ENCODE results near the gene CHKA. TPM values are rescaled to one million over a fixed set of nuclear protein-coding genes. Genes with fewer than 3 reads are reported as not detected.

Gene CHKA
- total RNA-seq, 1 donor: 23.1 TPM

DNA sequence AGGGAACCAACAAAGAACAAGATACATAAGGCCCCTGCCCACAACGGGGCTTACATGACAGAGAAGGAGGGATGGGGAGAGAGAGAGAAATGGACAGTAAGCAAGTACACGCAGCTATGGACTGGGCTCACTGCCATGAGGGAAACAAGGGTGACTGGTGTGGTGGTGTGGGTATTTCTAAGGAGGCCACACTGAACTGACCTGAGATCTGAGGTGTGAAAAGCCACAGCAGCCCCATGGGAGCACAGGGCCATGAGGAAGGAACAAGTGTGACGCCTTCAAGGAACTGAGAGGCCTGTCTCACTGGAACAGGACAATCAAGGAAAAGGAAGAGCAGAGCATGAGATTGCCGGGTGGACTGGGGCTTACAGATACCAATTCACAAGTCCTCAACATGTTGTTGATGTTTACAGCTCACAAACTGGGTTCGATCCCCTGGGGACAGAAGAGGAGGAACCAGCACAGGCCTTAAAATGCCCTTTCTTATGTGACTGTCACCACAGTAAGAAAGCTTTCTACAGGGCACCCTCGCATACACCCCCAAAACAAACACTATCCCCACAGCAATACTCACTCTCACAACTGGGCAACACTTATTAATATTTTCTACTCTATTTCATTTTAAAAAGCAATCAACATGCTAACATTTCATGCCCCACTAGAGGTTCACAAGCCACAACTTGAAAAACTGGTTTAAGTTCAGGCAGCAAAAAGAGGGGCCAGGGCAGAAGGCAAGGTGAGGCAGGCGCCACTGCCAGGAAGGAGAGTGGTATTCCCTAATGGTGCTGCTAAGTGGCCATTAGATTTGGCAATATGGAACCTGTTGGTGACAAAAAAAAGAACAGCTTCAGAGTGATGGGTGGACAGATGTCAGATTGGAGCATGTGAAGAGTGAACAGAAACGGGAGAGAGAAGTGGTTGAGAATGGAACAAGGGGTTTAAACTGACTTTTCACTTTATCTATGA is 43.3 kb downstream of the CHKA start:
- no peaks in the 10 kb centered on the region for H3K9me3 ChIP-seq (ENCODE audit: low read depth, low read length)
- H3K27me3 ChIP-seq (ENCODE audit: insufficient read depth, low read length): no peaks in the 10 kb centered on the region
- H3K4me1 ChIP-seq (ENCODE audit: insufficient read depth, low read length): no peaks in the 10 kb centered on the region
- no peak overlapping the region for H3K4me3 ChIP-seq (ENCODE audit: low read length)

DNA sequence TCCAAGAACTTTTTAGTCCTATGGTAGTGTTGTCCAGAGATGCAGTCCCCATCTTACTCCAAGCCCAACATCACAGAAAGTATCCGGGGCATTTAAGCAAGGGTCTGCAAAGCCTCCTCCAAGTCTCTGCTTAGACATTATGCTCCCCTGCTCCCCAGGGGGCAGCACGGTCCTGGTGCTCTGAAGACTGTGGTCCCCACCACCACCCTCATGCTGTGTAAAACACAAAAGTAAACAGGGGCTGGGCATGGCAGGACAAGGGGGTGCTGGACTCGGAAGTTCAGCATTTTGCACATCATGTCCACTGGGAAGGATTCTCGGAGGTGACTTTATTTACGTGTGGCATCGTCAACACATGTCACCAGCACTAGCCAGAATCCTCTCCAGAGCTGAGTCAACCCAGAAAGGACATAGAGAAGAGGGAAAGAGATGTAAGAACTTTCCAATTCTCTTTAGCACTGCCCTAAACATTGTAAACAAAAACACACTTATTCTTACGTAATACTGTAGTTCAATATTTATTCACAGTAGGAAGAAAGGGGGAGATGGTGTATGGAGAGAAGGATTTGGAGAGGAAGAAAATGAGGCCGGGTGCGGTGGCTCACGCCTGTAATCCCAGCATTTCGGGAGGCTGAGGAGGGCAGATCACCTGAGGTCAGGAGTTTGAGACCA is 44.7 kb downstream of the CHKA start:
- Histone ChIP-seq H3K27me3 (ENCODE audit: insufficient read depth, low read length) (no peaks in the 10 kb centered on the region), H3K4me3 (ENCODE audit: low read length) (no peak overlapping the region), H3K9me3 (ENCODE audit: low read depth, low read length) (no peaks in the 10 kb centered on the region), H3K4me1 (ENCODE audit: insufficient read depth, low read length) (no peaks in the 10 kb centered on the region)

DNA sequence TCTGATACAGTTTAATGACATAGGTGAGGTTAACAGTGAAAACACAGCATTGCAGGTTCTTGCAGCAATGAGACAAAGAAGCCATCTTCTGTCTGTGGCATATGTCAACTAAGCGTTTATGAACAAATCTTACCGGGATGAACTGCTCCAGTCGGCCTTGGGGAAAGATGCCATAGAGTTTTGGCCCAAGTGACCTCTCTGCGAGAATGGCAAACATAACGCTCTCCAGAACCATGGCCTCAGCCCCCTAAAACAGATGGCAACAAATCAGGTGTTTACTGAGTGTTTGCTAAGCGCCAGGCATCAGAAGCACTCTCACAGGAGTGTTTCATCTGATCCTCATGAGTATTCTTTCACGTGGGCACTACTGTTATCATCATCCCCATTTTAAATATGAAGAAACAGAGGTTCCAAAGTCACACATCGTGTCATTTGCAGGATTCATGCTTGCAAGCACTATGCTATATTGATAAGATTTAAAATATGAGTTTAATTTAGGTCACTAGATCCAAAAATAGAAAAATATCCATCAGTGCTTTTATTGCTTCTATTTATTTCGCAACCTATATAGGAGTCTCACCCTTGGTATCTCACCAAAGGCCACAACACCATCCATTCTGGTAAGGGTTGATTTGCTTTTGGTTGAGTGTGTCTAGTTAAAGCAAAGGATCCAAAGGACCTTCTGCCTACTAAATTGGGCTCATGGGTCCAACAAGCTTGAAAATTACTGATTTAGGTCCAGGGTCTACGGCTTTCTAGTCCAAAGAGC is 46.4 kb downstream of the CHKA start:
- Histone ChIP-seq H3K27me3 (ENCODE audit: insufficient read depth, low read length) (no peaks in the 10 kb centered on the region), H3K4me3 (ENCODE audit: low read length) (no peak overlapping the region), H3K4me1 (ENCODE audit: insufficient read depth, low read length) (no peaks in the 10 kb centered on the region), H3K9me3 (ENCODE audit: low read depth, low read length) (no peaks in the 10 kb centered on the region)

DNA sequence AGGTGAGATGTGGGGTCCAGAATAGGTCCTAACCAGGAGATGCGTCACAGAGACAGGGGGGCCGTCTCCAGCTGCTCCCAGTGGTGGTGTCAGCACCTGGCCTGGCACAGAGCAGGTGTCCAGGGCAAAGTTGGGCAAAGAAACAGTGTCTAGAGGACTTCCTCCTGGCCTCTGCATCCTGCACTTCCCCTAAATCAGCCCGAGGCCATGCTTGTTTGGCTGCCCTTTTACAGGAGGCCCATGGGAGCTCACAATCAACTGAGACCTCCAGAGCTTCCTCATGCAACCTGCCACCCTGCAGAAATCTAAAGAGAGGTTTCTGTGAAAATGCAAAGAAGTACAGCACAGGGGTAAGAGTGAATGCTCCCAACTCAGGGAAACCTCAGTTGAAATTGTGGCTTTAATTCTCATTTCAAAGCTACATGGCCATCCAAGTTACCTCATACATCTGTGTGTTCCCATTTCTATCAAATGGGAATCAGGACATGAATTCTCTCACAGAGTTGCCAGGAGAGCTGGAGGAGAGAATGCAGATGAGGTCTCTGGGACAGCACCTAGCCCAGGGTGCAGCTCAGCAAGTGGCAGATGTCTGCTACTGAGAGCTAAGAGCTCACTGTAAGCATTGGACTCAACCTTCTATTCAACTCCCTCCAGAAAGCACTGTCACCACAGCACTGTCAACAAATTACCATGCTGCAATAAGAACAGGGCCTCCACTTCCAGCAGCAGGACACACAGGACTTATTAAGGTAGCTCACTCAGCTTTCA is 49.7 kb downstream of the CHKA start:
- H3K4me1 ChIP-seq (ENCODE audit: insufficient read depth, low read length): no peaks in the 10 kb centered on the region
- no peak overlapping the region for H3K4me3 ChIP-seq (ENCODE audit: low read length)
- no peaks in the 10 kb centered on the region for H3K27me3 ChIP-seq (ENCODE audit: insufficient read depth, low read length)
- no peaks in the 10 kb centered on the region for H3K9me3 ChIP-seq (ENCODE audit: low read depth, low read length)

DNA sequence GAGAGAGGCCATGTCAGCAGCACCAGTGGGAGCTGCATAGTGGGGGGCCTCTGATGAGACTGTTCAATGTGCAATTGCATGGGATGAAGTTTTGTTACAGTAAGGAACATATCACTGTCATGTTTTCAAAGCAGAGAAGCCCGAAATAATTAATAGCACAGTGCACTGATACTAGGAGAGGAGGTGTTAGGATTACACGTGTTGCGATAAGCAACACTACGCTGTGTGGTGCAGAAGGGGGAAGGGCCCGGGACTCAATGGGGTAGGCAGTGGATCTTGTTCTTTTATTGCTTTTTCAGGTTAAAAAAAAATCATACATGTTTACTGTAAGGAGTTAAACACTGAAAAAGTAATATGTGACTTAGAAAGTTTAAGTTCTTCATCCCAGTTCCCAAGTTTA is 53.2 kb downstream of the CHKA start:
- Histone ChIP-seq H3K9me3 (ENCODE audit: low read depth, low read length) (no peaks in the 10 kb centered on the region), H3K4me1 (ENCODE audit: insufficient read depth, low read length) (peaks cover 6% of the 10 kb centered on the region), H3K4me3 (ENCODE audit: low read length) (no peak overlapping the region), H3K27me3 (ENCODE audit: insufficient read depth, low read length) (no peaks in the 10 kb centered on the region)

DNA sequence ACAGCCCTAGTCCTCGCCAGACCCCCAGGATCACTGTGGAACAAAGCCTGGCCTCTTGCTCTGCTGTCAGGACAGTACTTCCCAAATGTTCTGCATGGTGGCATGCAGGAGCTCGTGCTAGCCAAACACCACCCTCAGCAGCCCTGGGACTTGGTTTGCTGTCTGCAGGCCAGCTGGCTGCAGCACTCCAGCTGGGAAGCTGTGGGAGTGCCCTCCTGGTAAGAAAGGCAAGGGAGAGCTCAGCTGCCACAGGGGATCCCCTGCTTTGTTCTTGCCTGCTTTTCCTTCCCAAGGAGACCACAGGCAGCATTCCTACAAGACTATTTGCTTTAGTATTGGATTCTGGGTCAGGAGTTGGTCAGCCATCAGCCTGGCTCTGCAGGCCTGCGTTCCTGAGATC is 54.4 kb downstream of the CHKA start:
- H3K9me3 ChIP-seq (ENCODE audit: low read depth, low read length): no peaks in the 10 kb centered on the region
- H3K4me1 ChIP-seq (ENCODE audit: insufficient read depth, low read length): peaks cover 6% of the 10 kb centered on the region
- no peak overlapping the region for H3K4me3 ChIP-seq (ENCODE audit: low read length)
- H3K27me3 ChIP-seq (ENCODE audit: insufficient read depth, low read length): no peaks in the 10 kb centered on the region

DNA sequence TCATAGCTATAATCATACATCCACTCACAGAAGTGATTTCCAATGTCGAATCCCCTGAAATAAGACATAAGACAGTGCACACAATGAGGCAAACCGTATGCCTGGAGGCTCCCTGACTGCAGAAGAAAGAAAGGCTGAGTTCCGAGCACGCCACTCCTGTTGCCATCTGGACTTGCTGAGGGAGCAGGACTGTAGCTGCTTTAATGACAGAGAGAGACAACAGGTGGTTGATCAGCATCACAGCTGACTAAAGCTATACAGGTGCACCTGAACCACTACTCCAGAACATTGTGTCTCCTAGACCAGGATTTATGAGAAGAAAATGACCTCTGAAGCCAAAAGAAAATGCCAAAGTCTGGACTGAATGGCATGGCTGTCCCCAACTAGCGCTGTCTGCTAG is 55.3 kb downstream of the CHKA start:
- no peaks in the 10 kb centered on the region for H3K9me3 ChIP-seq (ENCODE audit: low read depth, low read length)
- H3K27me3 ChIP-seq (ENCODE audit: insufficient read depth, low read length): no peaks in the 10 kb centered on the region

DNA sequence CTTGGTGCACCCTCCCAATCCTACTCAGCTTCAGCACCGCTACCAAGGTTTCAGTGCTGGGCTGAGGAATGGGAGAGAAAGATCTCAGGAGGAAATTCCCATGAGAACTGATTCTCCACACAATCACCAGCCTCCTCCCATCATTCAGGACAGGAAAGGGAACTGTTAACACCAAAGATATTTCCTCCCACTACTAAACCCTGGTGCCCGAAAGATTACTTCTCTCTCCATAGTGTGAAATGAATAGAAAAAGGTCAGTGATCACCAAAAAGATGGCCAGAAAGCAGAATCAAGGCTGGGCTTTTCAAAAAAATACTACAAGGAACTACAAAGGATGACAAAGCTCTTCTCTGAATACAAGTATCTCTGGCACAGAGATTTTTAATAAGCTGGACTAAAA is 56.3 kb downstream of the CHKA start:
- Histone ChIP-seq H3K4me1 (ENCODE audit: insufficient read depth, low read length) (peaks cover 6% of the 10 kb centered on the region), H3K4me3 (ENCODE audit: low read length) (no peak overlapping the region), H3K27me3 (ENCODE audit: insufficient read depth, low read length) (no peaks in the 10 kb centered on the region), H3K9me3 (ENCODE audit: low read depth, low read length) (no peaks in the 10 kb centered on the region)

More for the DNA sequence above, 55.3 kb downstream of the CHKA start:
- Histone ChIP-seq H3K4me1 (ENCODE audit: insufficient read depth, low read length) (peaks cover 6% of the 10 kb centered on the region), H3K4me3 (ENCODE audit: low read length) (no peak overlapping the region)

DNA sequence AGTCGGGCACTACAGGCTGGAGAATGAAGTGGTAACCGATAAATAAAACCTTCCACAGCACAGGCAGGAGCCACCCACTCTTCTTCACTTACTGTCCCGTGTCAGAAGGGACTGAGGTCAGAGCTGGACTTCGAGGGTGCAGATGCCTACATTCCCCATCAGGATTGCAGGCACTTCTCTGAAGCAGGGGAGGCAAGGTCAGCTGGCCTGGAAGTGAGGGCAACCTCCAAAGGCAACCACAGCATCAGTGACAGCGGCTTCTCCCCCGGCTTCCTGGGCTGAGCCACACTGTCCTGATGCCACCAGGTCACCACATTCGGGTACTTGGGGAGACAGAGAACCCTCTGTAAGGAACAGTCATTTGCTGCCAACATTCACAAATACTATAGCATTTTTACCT is 59.7 kb downstream of the CHKA start:
- H3K4me1 ChIP-seq (ENCODE audit: insufficient read depth, low read length): peaks cover 6% of the 10 kb centered on the region
- H3K4me3 ChIP-seq (ENCODE audit: low read length): no peak overlapping the region
- H3K9me3 ChIP-seq (ENCODE audit: low read depth, low read length): no peaks in the 10 kb centered on the region
- no peaks in the 10 kb centered on the region for H3K27me3 ChIP-seq (ENCODE audit: insufficient read depth, low read length)

DNA sequence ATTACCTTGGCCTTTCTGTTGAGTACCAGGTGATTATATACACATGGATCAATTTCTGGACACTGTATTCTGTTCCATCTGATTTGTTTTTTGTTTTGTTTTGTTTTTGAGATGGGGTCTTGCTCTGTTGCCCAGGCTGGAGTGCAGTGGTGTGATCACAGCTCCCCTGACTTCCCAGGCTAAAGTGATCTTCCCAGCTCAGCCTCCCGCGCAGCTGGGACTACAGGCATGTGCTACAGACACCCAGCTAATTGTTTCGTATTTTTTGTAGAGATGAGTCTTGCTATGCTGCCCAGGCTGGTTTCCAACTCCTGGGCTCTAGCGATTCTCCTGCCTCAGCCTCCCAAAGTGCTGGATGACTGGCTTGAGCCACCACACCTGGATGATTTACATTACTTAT is 63.4 kb downstream of the CHKA start:
- H3K4me1 ChIP-seq (ENCODE audit: insufficient read depth, low read length): no peaks in the 10 kb centered on the region
- no peaks in the 10 kb centered on the region for H3K9me3 ChIP-seq (ENCODE audit: low read depth, low read length)
- H3K27me3 ChIP-seq (ENCODE audit: insufficient read depth, low read length): no peaks in the 10 kb centered on the region
- H3K4me3 ChIP-seq (ENCODE audit: low read length): no peak overlapping the region

DNA sequence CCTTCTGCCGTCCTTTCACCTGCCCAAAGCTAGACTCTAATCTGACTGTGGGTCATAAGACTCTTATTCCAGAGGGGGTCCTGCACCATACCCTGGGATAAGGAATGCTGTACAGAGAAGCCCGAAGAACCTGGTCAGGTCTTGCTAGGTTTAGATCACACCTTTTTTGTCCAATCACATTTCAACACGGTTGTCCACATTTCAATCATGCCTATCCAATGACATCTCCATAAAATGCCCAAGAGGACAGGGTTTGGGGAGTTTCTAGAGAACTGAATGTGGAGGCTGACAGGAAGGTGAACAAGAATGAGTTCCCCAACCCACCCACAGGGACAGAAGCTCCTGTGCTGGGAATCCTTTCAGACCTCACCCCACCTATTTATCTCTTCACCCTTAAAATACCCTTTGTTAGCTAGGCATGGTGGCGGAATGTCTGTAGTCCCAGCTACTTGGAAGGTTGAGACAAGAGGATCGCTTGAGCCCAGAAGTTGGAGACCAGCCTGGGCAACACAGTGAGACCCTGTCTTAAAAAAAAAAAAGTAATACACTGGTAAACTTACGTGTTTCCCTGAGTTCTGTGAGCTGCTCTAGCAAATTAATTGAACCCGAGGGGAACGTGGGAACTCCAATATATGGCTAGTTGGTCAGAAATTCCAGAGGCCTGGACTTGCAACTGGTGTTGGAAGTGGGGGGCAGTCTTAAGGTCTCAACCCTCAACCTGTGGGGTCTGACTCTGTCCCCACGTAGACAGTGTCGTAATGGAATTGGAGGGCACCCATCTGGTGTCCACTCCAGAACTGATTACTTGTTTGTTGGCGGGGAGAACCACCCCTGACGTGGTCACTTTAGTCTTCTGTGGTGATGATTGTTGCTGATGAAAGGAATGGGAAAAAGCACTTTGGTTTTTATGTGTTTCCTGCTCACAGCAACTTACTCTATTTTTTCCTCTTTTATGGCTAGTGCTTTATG is 64.6 kb downstream of the CHKA start:
- Histone ChIP-seq H3K9me3 (ENCODE audit: low read depth, low read length) (no peaks in the 10 kb centered on the region), H3K27me3 (ENCODE audit: insufficient read depth, low read length) (no peaks in the 10 kb centered on the region), H3K4me3 (ENCODE audit: low read length) (no peak overlapping the region), H3K4me1 (ENCODE audit: insufficient read depth, low read length) (no peaks in the 10 kb centered on the region)

DNA sequence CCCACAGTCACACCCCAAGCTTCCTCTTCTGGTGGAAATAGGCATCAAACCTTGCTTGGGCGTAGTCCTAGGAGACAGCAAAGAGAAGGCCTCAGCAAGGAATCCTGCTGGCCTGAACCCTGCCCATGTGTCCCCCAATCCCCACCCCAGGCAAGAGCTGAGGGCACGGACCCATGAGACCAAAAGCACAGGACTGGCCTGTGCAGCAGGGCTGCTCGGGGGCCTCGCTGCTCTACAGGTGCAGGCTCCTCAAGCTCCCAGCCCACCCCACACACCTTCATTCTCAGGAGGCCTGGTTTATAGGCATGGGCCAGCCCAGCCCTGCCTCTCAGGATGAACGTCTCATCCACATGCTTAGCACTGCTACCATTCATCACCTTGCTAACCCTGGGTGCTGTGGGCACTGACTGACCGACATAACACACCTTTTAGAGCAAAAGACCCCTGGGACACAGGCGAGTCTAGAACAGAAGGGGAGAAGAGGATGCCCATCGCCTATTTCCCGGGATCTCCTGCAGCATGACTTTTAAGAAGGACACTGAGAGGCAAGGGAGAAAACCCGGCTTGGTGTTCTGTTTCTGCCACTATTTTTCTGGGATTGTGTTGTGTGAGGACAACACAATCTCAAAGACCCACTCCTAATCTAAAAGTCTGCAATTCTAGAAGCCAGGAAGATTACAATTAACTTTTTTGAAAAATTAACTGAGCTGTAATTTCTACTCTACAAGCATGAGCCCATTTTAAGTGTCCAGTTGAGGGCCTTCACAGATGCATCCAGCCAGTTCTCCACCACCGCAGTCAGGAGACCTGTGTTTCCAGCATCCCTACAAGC is 67.0 kb downstream of the CHKA start:
- H3K4me1 ChIP-seq (ENCODE audit: insufficient read depth, low read length): no peaks in the 10 kb centered on the region
- no peak overlapping the region for H3K4me3 ChIP-seq (ENCODE audit: low read length)
- no peaks in the 10 kb centered on the region for H3K9me3 ChIP-seq (ENCODE audit: low read depth, low read length)
- no peaks in the 10 kb centered on the region for H3K27me3 ChIP-seq (ENCODE audit: insufficient read depth, low read length)

DNA sequence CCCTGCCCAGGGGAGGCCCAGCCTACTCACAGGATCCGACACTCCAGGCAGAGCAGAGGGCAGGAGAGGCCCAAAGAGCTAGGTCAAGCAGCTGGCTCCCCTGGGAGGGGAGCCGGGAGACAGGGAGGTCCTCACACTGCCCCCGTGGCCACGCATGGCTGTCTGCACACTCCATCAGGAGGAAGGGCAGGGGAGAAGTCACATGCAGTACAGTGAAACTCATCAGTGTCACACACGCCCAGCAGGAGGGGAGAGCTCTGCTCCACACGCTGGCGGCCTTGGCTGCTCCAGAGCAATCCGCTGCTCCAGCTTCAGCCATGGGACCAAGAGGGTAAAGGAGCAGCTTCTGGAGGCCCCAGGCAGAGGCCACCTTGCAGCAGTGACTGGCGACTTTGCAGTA is 68.1 kb downstream of the CHKA start:
- H3K27me3 ChIP-seq (ENCODE audit: insufficient read depth, low read length): no peaks in the 10 kb centered on the region
- no peaks in the 10 kb centered on the region for H3K4me1 ChIP-seq (ENCODE audit: insufficient read depth, low read length)

More for the DNA sequence above, 68.1 kb downstream of the CHKA start:
- Histone ChIP-seq H3K9me3 (ENCODE audit: low read depth, low read length) (no peaks in the 10 kb centered on the region), H3K4me3 (ENCODE audit: low read length) (no peak overlapping the region)

All from mononuclear cell (primary cell).